GM12872 (cell line): ENCODE results near the gene BSG.

Experiments used
- TF ChIP-seq, protein P1 (sequence below): IDR thresholded peaks from 3 replicates; pipeline ENCODE4 v1.5.1; 2011; ENCODE audit warnings: low read depth, mild to moderate bottlenecking, low read length, moderate library complexity; ENCODE audit not compliant: insufficient read depth

BSG gene

GRCh38 chr19:555474-555808, 17.0 kb upstream of the BSG start:
- TF ChIP-seq, protein P1, sequence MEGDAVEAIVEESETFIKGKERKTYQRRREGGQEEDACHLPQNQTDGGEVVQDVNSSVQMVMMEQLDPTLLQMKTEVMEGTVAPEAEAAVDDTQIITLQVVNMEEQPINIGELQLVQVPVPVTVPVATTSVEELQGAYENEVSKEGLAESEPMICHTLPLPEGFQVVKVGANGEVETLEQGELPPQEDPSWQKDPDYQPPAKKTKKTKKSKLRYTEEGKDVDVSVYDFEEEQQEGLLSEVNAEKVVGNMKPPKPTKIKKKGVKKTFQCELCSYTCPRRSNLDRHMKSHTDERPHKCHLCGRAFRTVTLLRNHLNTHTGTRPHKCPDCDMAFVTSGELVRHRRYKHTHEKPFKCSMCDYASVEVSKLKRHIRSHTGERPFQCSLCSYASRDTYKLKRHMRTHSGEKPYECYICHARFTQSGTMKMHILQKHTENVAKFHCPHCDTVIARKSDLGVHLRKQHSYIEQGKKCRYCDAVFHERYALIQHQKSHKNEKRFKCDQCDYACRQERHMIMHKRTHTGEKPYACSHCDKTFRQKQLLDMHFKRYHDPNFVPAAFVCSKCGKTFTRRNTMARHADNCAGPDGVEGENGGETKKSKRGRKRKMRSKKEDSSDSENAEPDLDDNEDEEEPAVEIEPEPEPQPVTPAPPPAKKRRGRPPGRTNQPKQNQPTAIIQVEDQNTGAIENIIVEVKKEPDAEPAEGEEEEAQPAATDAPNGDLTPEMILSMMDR = no peak

GRCh38 chr19:556611-557382, 15.6 kb upstream of the BSG start:
- TF ChIP-seq, protein P1 = no peak

- TF ChIP-seq, protein P1 = no peak
These were observed 13.5 kb upstream of the BSG start for GRCh38 chr19:558770-559439.

DNA sequence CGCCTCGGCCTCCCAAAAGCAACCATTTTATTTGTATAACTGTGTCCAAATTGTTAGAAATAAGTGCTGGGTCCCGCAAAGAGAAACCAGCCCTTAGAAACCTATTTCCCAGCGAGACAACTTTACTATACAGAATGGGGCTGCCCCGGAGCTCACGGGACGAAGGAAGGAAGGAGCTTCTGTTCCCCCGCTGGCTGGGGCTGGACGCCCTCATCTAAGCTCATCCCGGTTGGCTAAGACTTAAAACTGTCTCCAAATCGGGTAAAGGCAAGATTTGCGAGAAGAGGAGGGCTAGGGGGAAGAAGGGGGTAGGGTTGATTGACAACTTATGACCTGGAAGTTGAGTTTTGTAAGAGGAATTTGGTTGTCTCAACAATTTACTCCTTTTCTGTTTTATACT, 12.3 kb upstream of the BSG start:
- TF ChIP-seq, protein P1 = no peak

GRCh38 chr19:566403-566802, 6.0 kb upstream of the BSG start:
- TF ChIP-seq, protein P1 = no peak

DNA sequence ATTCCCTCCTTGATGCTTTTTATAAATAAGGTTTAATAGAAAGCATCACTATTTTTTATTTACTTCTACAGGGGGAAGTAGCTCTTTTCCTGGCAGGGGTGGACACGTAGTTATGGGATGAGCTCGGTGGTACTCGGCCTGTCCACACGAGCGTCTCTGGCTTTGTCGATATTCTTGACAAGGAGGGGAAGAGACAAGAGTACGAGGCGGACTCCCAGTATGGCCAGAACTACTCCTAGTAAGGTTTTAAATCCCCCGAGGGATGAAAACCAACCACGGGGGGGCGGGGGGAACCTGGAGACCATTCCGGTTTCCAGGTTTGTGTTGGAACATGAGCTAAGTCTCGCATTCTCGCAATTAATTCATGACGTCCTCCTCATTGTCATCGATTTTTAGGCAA, 5.6 kb upstream of the BSG start:
- TF ChIP-seq, protein P1 = no peak

DNA sequence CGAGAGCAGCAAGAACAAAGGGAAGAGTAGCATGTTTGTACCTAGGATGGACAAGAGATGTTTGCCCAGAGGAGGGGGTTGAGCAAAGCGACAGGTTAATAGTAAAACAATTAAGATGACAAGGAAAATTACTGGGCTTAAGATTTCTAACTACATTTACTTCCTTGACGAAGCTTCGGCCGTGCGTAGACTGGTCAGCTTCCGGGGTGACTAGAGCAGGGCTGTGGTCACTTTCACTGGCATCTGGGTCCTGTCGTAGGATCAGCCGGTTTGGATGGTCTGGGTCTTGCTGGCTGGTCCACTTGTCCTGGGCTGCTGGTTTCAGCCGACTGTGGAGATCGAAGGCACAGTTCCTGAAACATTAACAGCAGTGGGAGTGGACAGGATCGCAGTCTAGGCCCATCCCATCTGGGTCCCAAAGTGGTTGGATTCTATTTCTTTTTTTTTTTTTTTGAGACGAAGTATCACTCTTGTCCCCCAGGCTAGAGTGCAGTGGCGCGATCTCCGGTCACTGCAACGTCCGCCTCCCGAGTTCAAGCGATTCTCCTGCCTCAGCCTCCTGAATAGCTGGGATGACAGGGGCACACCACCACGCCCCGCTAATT, 5.0 kb upstream of the BSG start:
- TF ChIP-seq, protein P1 = no peak
